GM23338 (cell line): Measurements from ENCODE around the gene BRICD5. TPM values are rescaled to one million over a fixed set of nuclear protein-coding genes. Genes with fewer than 3 reads are reported as not detected.
A peak's percentile ranks its signal among the peaks of the same experiment; 100 is the strongest.

Source experiments
- ATAC-seq: fragments of 200-7000 bp; cut with Tn5 transposase; 3 replicates; pipeline ENCODE4 v1.9.1; 2020
- DNase-seq: peaks from one replicate; pipeline ENCODE4 v3.0.0-alpha.2; 2015; ENCODE audit warnings: low spot score
- H2AFZ ChIP-seq: fragments of 200-600 bp; sonication (generic); 2 replicates; pipeline ENCODE4 v1.8.0; 2016; ENCODE audit warnings: antibody characterized with exemption, mild to moderate bottlenecking, moderate library complexity
- H3F3A ChIP-seq: fragments of 200-600 bp; sonication (generic); replicated peaks from 2 replicates; pipeline ENCODE4 v1.8.0; 2017; ENCODE audit warnings: antibody characterized with exemption, mixed run types, low read depth
- H3K27ac ChIP-seq: fragments of 200-600 bp; sonication (generic); 2 replicates; pipeline ENCODE4 v1.6.1; 2016; ENCODE audit warnings: low read depth
- H3K27me3 ChIP-seq: fragments of 200-600 bp; sonication (generic); 2 replicates; pipeline ENCODE4 v1.8.0; 2016; ENCODE audit warnings: mild to moderate bottlenecking, mixed run types, moderate library complexity; ENCODE audit not compliant: insufficient read depth
- H3K36me3 ChIP-seq: fragments of 200-600 bp; sonication (generic); 2 replicates; pipeline ENCODE4 v1.8.0; 2016; ENCODE audit warnings: mild to moderate bottlenecking; ENCODE audit not compliant: insufficient read depth
- H3K4me1 ChIP-seq: fragments of 200-600 bp; sonication (generic); 2 replicates; pipeline ENCODE4 v1.8.0; 2016; ENCODE audit warnings: mild to moderate bottlenecking, moderate library complexity; ENCODE audit not compliant: insufficient read depth
- H3K4me2 ChIP-seq: fragments of 200-600 bp; sonication (generic); 2 replicates; pipeline ENCODE4 v1.7.1; 2017; ENCODE audit warnings: mixed run types
- H3K4me3 ChIP-seq: fragments of 200-600 bp; sonication (generic); 2 replicates; pipeline ENCODE4 v1.6.1; 2016; ENCODE audit warnings: mixed run types
- H3K79me2 ChIP-seq: fragments of 200-600 bp; sonication (generic); replicated peaks from 2 replicates; pipeline ENCODE4 v1.8.0; 2017; ENCODE audit warnings: mild to moderate bottlenecking; ENCODE audit not compliant: insufficient read depth
- H3K9me2 ChIP-seq: fragments of 200-600 bp; sonication (generic); 2 replicates; pipeline ENCODE4 v1.8.0; 2017; ENCODE audit not compliant: insufficient read depth
- H4K20me1 ChIP-seq: fragments of 200-600 bp; sonication (generic); replicated peaks from 2 replicates; pipeline ENCODE4 v1.8.0; 2017; ENCODE audit warnings: mild to moderate bottlenecking; ENCODE audit not compliant: insufficient read depth
- H3K27ac Mint-ChIP-seq: 2 replicates; pipeline ENCODE4 v1.8.0; 2020; ENCODE audit warnings: inconsistent platforms, mild to moderate bottlenecking, moderate library complexity, mixed read lengths
- H3K27me3 Mint-ChIP-seq: 3 replicates; pipeline ENCODE4 v1.8.0; 2022; ENCODE audit warnings: low read depth, mild to moderate bottlenecking, moderate library complexity, mixed read lengths, inconsistent platforms; ENCODE audit not compliant: insufficient read depth, poor library complexity
- H3K36me3 Mint-ChIP-seq: 3 replicates; pipeline ENCODE4 v1.8.0; 2021; ENCODE audit warnings: low read depth, mild to moderate bottlenecking, inconsistent platforms, moderate library complexity, mixed read lengths
- H3K4me1 Mint-ChIP-seq: 3 replicates; pipeline ENCODE4 v1.8.0; 2020; ENCODE audit warnings: mild to moderate bottlenecking, inconsistent platforms, mixed read lengths
- H3K4me3 Mint-ChIP-seq: 3 replicates; pipeline ENCODE4 v1.8.0; 2021; ENCODE audit warnings: moderate library complexity, mild to moderate bottlenecking, inconsistent platforms, mixed read lengths
- H3K9me3 Mint-ChIP-seq: 3 replicates; pipeline ENCODE4 v1.8.0; 2020; ENCODE audit warnings: moderate library complexity, mild to moderate bottlenecking, inconsistent platforms, mixed read lengths
- CREB1 ChIP-seq: fragments of 250-450 bp; sonication (Bioruptor Pico); IDR thresholded peaks from 2 replicates; pipeline ENCODE4 v1.5.0; 2020; ENCODE audit warnings: low read depth, mild to moderate bottlenecking, moderate library complexity
- CTCF ChIP-seq, 2 experiments: fragments of 200-600 bp in 1 of 2; sonication (generic) in 1 of 2; conservative IDR thresholded peaks; 2 replicates each; pipeline versions ENCODE4 v1.5.1 to v1.6.1; 2016 to 2017; ENCODE audit warnings: antibody characterized with exemption in 2 of 2, low read depth in 2 of 2, mild to moderate bottlenecking in 2 of 2, moderate library complexity in 1 of 2
- ETS1 ChIP-seq: IDR thresholded peaks from 2 replicates; pipeline ENCODE4 v1.6.1; 2016; ENCODE audit warnings: antibody characterized with exemption
- EZH2 ChIP-seq: fragments of 200-600 bp; sonication (generic); IDR thresholded peaks from one replicate; pipeline ENCODE4 v1.8.0; 2017; ENCODE audit warnings: antibody characterized with exemption, mild to moderate bottlenecking, low read depth; ENCODE audit not compliant: unreplicated experiment
- EZH2phosphoT487 ChIP-seq: fragments of 200-600 bp; sonication (generic); IDR thresholded peaks from one replicate; pipeline ENCODE4 v1.8.1; 2018; ENCODE audit warnings: antibody characterized with exemption; ENCODE audit not compliant: unreplicated experiment
- JUNB ChIP-seq: IDR thresholded peaks from one replicate; pipeline ENCODE4 v1.6.1; 2016; ENCODE audit warnings: antibody characterized with exemption; ENCODE audit not compliant: unreplicated experiment
- NANOG ChIP-seq: IDR thresholded peaks from 2 replicates; pipeline ENCODE4 v1.6.1; 2016; ENCODE audit warnings: antibody characterized with exemption, borderline replicate concordance
- POLR2AphosphoS5 ChIP-seq: IDR thresholded peaks from 2 replicates; pipeline ENCODE4 v1.6.1; 2016; ENCODE audit warnings: antibody characterized with exemption, low read depth
- STAT1 ChIP-seq: IDR thresholded peaks from one replicate; pipeline ENCODE4 v1.6.1; 2016; ENCODE audit warnings: antibody characterized with exemption; ENCODE audit not compliant: unreplicated experiment
- ZNF114 ChIP-seq: fragments of 250-450 bp; sonication (Bioruptor Pico); IDR thresholded peaks from 2 replicates; pipeline ENCODE4 v1.5.0; 2020; ENCODE audit warnings: mild to moderate bottlenecking, moderate library complexity
- ZNF331 ChIP-seq: fragments of 250-450 bp; sonication (Bioruptor Pico); IDR thresholded peaks from 2 replicates; pipeline ENCODE4 v1.5.0; 2020; ENCODE audit warnings: low read depth, mild to moderate bottlenecking, moderate library complexity
- polyA plus RNA-seq: library from polyadenylated mRNA; unstranded; fragments of >200 nt; fragmentation: Nextera tagmentation; extraction: Ambion mirVana; gene quantifications from 2 replicates; pipeline ENCODE4 v1.2.1, GENCODE V29; 2016
- total RNA-seq: library from RNA; depleted of rRNA; stranded (reverse); fragments of >200 nt; shearing (Covaris generic); gene quantifications from 2 replicates; pipeline ENCODE4 v1.2.3, GENCODE V29; 2014
- TF ChIP-seq, protein P1 (sequence below): fragments of 250-450 bp; sonication (Bioruptor Pico); IDR thresholded peaks from 2 replicates; pipeline ENCODE4 v1.5.0; 2020; ENCODE audit warnings: mild to moderate bottlenecking, moderate library complexity
- TF ChIP-seq, protein P2 (sequence below): IDR thresholded peaks from one replicate; pipeline ENCODE4 v1.6.1; 2018; ENCODE audit warnings: antibody characterized with exemption; ENCODE audit not compliant: unreplicated experiment

BRICD5 gene
- total and polyA plus RNA-seq, 2 experiments from 2014 or later, result 5.3 to 6.3 TPM

- no peaks in the 10 kb centered on the region for H3K27me3 ChIP-seq
- H3K36me3 ChIP-seq, result peaks cover 4% of the 10 kb centered on the region; the same call in 1 of the 2 replicates
- H3K4me1 Mint-ChIP-seq, result peaks cover 13% of the 10 kb centered on the region
- no peak for ATAC-seq
- peaks cover 14% of the 10 kb centered on the region for H3K27me3 Mint-ChIP-seq
- no peak for DNase-seq
- H3K36me3 Mint-ChIP-seq, result peaks cover 28% of the 10 kb centered on the region
- H3F3A ChIP-seq, result peaks cover 10% of the 10 kb centered on the region; the same call in 1 of the 2 replicates
- H3K27ac ChIP-seq, result 0 out of 2 replicates have a peak overlapping the region, but pooled peaks have one; percentile 9
- no peaks in the 10 kb centered on the region; the same call in none of the 2 replicates for H4K20me1 ChIP-seq
- H3K79me2 ChIP-seq, result peaks cover 53% of the 10 kb centered on the region
- no peak overlapping the region for H3K4me3 ChIP-seq
- H3K9me2 ChIP-seq, result no peaks in the 10 kb centered on the region
- no peak overlapping the region for H2AFZ ChIP-seq
- peaks cover 9% of the 10 kb centered on the region; the same call in 1 of the 2 replicates for H3K4me1 ChIP-seq
- H3K4me3 Mint-ChIP-seq, result no peak overlapping the region
- no peak overlapping the region for H3K4me2 ChIP-seq
- no peak overlapping the region for H3K27ac Mint-ChIP-seq
- no peaks in the 10 kb centered on the region; the same call in 2 of the 3 replicates for H3K9me3 Mint-ChIP-seq
- TF ChIP-seq, protein P1, sequence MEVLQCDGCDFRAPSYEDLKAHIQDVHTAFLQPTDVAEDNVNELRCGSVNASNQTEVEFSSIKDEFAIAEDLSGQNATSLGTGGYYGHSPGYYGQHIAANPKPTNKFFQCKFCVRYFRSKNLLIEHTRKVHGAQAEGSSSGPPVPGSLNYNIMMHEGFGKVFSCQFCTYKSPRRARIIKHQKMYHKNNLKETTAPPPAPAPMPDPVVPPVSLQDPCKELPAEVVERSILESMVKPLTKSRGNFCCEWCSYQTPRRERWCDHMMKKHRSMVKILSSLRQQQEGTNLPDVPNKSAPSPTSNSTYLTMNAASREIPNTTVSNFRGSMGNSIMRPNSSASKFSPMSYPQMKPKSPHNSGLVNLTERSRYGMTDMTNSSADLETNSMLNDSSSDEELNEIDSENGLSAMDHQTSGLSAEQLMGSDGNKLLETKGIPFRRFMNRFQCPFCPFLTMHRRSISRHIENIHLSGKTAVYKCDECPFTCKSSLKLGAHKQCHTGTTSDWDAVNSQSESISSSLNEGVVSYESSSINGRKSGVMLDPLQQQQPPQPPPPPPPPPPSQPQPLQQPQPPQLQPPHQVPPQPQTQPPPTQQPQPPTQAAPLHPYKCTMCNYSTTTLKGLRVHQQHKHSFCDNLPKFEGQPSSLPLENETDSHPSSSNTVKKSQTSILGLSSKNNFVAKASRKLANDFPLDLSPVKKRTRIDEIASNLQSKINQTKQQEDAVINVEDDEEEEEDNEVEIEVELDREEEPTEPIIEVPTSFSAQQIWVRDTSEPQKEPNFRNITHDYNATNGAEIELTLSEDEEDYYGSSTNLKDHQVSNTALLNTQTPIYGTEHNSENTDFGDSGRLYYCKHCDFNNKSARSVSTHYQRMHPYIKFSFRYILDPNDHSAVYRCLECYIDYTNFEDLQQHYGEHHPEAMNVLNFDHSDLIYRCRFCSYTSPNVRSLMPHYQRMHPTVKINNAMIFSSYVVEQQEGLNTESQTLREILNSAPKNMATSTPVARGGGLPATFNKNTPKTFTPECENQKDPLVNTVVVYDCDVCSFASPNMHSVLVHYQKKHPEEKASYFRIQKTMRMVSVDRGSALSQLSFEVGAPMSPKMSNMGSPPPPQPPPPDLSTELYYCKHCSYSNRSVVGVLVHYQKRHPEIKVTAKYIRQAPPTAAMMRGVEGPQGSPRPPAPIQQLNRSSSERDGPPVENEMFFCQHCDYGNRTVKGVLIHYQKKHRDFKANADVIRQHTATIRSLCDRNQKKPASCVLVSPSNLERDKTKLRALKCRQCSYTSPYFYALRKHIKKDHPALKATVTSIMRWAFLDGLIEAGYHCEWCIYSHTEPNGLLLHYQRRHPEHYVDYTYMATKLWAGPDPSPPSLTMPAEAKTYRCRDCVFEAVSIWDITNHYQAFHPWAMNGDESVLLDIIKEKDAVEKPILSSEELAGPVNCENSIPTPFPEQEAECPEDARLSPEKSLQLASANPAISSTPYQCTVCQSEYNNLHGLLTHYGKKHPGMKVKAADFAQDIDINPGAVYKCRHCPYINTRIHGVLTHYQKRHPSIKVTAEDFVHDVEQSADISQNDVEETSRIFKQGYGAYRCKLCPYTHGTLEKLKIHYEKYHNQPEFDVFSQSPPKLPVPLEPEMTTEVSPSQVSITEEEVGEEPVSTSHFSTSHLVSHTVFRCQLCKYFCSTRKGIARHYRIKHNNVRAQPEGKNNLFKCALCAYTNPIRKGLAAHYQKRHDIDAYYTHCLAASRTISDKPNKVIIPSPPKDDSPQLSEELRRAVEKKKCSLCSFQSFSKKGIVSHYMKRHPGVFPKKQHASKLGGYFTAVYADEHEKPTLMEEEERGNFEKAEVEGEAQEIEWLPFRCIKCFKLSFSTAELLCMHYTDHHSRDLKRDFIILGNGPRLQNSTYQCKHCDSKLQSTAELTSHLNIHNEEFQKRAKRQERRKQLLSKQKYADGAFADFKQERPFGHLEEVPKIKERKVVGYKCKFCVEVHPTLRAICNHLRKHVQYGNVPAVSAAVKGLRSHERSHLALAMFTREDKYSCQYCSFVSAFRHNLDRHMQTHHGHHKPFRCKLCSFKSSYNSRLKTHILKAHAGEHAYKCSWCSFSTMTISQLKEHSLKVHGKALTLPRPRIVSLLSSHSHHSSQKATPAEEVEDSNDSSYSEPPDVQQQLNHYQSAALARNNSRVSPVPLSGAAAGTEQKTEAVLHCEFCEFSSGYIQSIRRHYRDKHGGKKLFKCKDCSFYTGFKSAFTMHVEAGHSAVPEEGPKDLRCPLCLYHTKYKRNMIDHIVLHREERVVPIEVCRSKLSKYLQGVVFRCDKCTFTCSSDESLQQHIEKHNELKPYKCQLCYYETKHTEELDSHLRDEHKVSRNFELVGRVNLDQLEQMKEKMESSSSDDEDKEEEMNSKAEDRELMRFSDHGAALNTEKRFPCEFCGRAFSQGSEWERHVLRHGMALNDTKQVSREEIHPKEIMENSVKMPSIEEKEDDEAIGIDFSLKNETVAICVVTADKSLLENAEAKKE (CRISPR knock-in tag), result no peak
- TF ChIP-seq POLR2AphosphoS5, result no peak
- TF ChIP-seq EZH2phosphoT487, result no peak
- TF ChIP-seq ETS1, result no peak
- TF ChIP-seq STAT1, result no peak
- no peak for TF ChIP-seq JUNB
- TF ChIP-seq, protein P2, sequence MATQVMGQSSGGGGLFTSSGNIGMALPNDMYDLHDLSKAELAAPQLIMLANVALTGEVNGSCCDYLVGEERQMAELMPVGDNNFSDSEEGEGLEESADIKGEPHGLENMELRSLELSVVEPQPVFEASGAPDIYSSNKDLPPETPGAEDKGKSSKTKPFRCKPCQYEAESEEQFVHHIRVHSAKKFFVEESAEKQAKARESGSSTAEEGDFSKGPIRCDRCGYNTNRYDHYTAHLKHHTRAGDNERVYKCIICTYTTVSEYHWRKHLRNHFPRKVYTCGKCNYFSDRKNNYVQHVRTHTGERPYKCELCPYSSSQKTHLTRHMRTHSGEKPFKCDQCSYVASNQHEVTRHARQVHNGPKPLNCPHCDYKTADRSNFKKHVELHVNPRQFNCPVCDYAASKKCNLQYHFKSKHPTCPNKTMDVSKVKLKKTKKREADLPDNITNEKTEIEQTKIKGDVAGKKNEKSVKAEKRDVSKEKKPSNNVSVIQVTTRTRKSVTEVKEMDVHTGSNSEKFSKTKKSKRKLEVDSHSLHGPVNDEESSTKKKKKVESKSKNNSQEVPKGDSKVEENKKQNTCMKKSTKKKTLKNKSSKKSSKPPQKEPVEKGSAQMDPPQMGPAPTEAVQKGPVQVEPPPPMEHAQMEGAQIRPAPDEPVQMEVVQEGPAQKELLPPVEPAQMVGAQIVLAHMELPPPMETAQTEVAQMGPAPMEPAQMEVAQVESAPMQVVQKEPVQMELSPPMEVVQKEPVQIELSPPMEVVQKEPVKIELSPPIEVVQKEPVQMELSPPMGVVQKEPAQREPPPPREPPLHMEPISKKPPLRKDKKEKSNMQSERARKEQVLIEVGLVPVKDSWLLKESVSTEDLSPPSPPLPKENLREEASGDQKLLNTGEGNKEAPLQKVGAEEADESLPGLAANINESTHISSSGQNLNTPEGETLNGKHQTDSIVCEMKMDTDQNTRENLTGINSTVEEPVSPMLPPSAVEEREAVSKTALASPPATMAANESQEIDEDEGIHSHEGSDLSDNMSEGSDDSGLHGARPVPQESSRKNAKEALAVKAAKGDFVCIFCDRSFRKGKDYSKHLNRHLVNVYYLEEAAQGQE, result no peak
- no peak for TF ChIP-seq EZH2
- TF ChIP-seq ZNF114 (CRISPR knock-in tag), result no peak
- TF ChIP-seq ZNF331 (CRISPR knock-in tag), result no peak
- no peak for TF ChIP-seq CREB1 (CRISPR knock-in tag)
- no peak for TF ChIP-seq NANOG
- no peak for TF ChIP-seq CTCF (conservative IDR thresholded peaks at IDR 0.05; ENCODE audit: low read depth in 2 of 2)
Observed at GRCh38 chr16:2162676-2163118, 48.0 kb downstream of the BRICD5 start.
